GM12878 (cell line): Measurements from ENCODE around the gene EIF5. TPM values are rescaled to one million over a fixed set of nuclear protein-coding genes. Genes with fewer than 3 reads are reported as not detected.

ENCODE experiments used
- BHLHE40 ChIP-seq, 2 experiments: fragments of 450-650 bp in 1 of 2; IDR thresholded peaks; 2 replicates each; pipeline ENCODE4 v1.6.1; 2011 to 2017; ENCODE audit warnings: low read depth in 2 of 2, borderline replicate concordance in 1 of 2, improper control_type of control experiment in 1 of 2, low read length in 1 of 2, mild to moderate bottlenecking in 1 of 2
- CREM ChIP-seq: IDR thresholded peaks from 2 replicates; pipeline ENCODE4 v1.6.1; 2014; ENCODE audit warnings: antibody characterized with exemption, low read depth
- HCFC1 ChIP-seq: fragments of 150-350 bp; IDR thresholded peaks from 2 replicates; pipeline ENCODE4 v1.6.1; 2014; ENCODE audit warnings: low read length
- RUNX3 ChIP-seq: IDR thresholded peaks from 2 replicates; pipeline ENCODE4 v1.6.1; 2012; ENCODE audit warnings: low read length, inconsistent platforms
- ZBED1 ChIP-seq: IDR thresholded peaks from 2 replicates; pipeline ENCODE4 v1.6.1; 2016; ENCODE audit warnings: borderline replicate concordance
- polyA plus RNA-seq, 11 experiments: library from polyadenylated mRNA; depleted of rRNA in 4 of 11; unstranded in 6 of 11; stranded (reverse) in 5 of 11; fragments of >200 nt; fragmentation: Nextera tagmentation in 4 of 11; fragmentation: Illumina TruSeq in 1 of 11; extraction: Ambion mirVana in 4 of 11; extraction: Trizol in 1 of 11; gene quantifications; 1 replicate in 1 of 11; 2 replicates in 10 of 11; pipeline versions ENCODE4 v1.2.1 to v1.2.3, GENCODE V29; 2011 to 2016; ENCODE audit warnings: inconsistent platforms in 2 of 11, missing spikeins in 2 of 11, low read depth in 1 of 11
- total RNA-seq, 4 experiments: library from RNA; depleted of rRNA in 3 of 4; stranded (reverse); fragments of >200 nt in 3 of 4; fragmentation: Illumina TruSeq in 1 of 4; extraction: Trizol in 1 of 4; gene quantifications; 2 replicates each; pipeline versions ENCODE4 v1.2.1 to v1.2.3, GENCODE V29; 2013 to 2021
- TF ChIP-seq, protein P1 (sequence below): IDR thresholded peaks from 2 replicates; pipeline ENCODE4 v1.6.1; 2012; ENCODE audit warnings: mild to moderate bottlenecking, low read depth, low read length
- TF ChIP-seq, protein P2 (sequence below): fragments of 450-650 bp; formaldehyde crosslinking; IDR thresholded peaks from 2 replicates; pipeline ENCODE4 v1.4.0; 2020; ENCODE audit warnings: mild to moderate bottlenecking, moderate library complexity
- TF ChIP-seq, protein P3 (sequence below): IDR thresholded peaks from 2 replicates; pipeline ENCODE4 v1.6.1; 2011; ENCODE audit warnings: borderline replicate concordance, low read depth, mild to moderate bottlenecking, moderate library complexity, low read length; ENCODE audit not compliant: insufficient read depth, poor library complexity, severe bottlenecking
- TF ChIP-seq, protein P4 (sequence below): fragments of 450-650 bp; IDR thresholded peaks from 2 replicates; pipeline ENCODE4 v1.6.1; 2016; ENCODE audit warnings: mild to moderate bottlenecking, moderate library complexity, borderline replicate concordance
- TF ChIP-seq, protein P5 (sequence below): fragments of 450-650 bp; IDR thresholded peaks from 2 replicates; pipeline ENCODE4 v1.6.1; 2017; ENCODE audit warnings: mild to moderate bottlenecking, moderate library complexity

The EIF5 gene
- total and polyA plus RNA-seq, 10 of the 15 experiments (the other 5 are each of a cell fraction or from before 2014, with no cell fraction given) = 51.2 to 360 (median 115) TPM

DNA sequence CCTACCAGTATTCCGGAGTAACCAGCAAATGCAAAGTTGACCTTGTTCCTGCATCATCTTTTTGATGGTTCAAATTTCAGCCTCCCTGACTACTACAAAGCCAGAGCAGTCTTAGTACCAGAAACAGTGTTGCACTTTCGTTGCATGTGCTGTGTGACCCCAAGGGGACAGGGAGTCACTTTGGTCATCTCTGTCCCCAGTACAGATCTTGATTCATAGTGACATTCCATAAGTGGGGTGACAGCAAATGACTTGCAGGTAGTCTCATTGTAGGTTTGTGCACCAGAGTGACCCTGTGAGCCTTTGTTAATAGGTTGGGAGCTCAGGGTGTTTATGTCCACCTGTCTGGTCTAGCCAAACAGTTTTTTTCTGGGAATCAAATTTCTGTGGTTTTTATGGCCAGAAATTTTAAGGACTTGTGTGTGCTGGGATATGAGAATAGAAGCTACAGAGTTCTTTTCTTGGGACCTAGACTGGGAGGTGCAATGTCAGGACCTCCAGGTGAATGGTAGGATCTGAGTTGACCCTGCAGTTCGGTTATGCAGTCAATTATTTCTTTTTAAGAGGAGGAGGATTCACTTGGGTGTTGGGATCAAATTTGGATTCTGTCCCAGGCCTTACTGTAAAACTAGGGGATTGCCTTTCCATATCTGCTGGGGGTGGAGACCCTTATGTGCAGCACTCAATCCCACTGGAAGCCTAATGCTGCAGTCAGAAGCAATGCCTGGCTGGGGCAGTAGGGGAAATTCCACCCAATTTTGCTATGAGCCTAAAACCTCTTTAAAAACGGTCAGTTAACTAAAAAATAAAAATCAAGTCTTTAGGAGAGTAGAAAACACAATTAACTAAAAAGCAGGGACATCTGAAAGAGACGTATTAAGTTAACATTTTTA, 10.1 kb downstream of the EIF5 start (continued):
- TF ChIP-seq, protein P1, sequence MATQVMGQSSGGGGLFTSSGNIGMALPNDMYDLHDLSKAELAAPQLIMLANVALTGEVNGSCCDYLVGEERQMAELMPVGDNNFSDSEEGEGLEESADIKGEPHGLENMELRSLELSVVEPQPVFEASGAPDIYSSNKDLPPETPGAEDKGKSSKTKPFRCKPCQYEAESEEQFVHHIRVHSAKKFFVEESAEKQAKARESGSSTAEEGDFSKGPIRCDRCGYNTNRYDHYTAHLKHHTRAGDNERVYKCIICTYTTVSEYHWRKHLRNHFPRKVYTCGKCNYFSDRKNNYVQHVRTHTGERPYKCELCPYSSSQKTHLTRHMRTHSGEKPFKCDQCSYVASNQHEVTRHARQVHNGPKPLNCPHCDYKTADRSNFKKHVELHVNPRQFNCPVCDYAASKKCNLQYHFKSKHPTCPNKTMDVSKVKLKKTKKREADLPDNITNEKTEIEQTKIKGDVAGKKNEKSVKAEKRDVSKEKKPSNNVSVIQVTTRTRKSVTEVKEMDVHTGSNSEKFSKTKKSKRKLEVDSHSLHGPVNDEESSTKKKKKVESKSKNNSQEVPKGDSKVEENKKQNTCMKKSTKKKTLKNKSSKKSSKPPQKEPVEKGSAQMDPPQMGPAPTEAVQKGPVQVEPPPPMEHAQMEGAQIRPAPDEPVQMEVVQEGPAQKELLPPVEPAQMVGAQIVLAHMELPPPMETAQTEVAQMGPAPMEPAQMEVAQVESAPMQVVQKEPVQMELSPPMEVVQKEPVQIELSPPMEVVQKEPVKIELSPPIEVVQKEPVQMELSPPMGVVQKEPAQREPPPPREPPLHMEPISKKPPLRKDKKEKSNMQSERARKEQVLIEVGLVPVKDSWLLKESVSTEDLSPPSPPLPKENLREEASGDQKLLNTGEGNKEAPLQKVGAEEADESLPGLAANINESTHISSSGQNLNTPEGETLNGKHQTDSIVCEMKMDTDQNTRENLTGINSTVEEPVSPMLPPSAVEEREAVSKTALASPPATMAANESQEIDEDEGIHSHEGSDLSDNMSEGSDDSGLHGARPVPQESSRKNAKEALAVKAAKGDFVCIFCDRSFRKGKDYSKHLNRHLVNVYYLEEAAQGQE = no peak
- TF ChIP-seq, protein P2, sequence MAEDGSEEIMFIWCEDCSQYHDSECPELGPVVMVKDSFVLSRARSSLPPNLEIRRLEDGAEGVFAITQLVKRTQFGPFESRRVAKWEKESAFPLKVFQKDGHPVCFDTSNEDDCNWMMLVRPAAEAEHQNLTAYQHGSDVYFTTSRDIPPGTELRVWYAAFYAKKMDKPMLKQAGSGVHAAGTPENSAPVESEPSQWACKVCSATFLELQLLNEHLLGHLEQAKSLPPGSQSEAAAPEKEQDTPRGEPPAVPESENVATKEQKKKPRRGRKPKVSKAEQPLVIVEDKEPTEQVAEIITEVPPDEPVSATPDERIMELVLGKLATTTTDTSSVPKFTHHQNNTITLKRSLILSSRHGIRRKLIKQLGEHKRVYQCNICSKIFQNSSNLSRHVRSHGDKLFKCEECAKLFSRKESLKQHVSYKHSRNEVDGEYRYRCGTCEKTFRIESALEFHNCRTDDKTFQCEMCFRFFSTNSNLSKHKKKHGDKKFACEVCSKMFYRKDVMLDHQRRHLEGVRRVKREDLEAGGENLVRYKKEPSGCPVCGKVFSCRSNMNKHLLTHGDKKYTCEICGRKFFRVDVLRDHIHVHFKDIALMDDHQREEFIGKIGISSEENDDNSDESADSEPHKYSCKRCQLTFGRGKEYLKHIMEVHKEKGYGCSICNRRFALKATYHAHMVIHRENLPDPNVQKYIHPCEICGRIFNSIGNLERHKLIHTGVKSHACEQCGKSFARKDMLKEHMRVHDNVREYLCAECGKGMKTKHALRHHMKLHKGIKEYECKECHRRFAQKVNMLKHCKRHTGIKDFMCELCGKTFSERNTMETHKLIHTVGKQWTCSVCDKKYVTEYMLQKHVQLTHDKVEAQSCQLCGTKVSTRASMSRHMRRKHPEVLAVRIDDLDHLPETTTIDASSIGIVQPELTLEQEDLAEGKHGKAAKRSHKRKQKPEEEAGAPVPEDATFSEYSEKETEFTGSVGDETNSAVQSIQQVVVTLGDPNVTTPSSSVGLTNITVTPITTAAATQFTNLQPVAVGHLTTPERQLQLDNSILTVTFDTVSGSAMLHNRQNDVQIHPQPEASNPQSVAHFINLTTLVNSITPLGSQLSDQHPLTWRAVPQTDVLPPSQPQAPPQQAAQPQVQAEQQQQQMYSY = 0 out of 2 replicates have a peak, but pooled peaks have one; percentile 0
- TF ChIP-seq ZBED1 (no peak), CREM (no peak), HCFC1 (no peak), BHLHE40 (IDR thresholded peaks at IDR 0.05; ENCODE audit: borderline replicate concordance in 1 of 2, low read depth in 2 of 2, low read length in 1 of 2) (no peak), RUNX3 (no peak)
- TF ChIP-seq, protein P3, sequence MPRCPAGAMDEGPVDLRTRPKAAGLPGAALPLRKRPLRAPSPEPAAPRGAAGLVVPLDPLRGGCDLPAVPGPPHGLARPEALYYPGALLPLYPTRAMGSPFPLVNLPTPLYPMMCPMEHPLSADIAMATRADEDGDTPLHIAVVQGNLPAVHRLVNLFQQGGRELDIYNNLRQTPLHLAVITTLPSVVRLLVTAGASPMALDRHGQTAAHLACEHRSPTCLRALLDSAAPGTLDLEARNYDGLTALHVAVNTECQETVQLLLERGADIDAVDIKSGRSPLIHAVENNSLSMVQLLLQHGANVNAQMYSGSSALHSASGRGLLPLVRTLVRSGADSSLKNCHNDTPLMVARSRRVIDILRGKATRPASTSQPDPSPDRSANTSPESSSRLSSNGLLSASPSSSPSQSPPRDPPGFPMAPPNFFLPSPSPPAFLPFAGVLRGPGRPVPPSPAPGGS = no peak
- TF ChIP-seq, protein P4, sequence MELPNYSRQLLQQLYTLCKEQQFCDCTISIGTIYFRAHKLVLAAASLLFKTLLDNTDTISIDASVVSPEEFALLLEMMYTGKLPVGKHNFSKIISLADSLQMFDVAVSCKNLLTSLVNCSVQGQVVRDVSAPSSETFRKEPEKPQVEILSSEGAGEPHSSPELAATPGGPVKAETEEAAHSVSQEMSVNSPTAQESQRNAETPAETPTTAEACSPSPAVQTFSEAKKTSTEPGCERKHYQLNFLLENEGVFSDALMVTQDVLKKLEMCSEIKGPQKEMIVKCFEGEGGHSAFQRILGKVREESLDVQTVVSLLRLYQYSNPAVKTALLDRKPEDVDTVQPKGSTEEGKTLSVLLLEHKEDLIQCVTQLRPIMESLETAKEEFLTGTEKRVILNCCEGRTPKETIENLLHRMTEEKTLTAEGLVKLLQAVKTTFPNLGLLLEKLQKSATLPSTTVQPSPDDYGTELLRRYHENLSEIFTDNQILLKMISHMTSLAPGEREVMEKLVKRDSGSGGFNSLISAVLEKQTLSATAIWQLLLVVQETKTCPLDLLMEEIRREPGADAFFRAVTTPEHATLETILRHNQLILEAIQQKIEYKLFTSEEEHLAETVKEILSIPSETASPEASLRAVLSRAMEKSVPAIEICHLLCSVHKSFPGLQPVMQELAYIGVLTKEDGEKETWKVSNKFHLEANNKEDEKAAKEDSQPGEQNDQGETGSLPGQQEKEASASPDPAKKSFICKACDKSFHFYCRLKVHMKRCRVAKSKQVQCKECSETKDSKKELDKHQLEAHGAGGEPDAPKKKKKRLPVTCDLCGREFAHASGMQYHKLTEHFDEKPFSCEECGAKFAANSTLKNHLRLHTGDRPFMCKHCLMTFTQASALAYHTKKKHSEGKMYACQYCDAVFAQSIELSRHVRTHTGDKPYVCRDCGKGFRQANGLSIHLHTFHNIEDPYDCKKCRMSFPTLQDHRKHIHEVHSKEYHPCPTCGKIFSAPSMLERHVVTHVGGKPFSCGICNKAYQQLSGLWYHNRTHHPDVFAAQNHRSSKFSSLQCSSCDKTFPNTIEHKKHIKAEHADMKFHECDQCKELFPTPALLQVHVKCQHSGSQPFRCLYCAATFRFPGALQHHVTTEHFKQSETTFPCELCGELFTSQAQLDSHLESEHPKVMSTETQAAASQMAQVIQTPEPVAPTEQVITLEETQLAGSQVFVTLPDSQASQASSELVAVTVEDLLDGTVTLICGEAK = no peak
- TF ChIP-seq, protein P5, sequence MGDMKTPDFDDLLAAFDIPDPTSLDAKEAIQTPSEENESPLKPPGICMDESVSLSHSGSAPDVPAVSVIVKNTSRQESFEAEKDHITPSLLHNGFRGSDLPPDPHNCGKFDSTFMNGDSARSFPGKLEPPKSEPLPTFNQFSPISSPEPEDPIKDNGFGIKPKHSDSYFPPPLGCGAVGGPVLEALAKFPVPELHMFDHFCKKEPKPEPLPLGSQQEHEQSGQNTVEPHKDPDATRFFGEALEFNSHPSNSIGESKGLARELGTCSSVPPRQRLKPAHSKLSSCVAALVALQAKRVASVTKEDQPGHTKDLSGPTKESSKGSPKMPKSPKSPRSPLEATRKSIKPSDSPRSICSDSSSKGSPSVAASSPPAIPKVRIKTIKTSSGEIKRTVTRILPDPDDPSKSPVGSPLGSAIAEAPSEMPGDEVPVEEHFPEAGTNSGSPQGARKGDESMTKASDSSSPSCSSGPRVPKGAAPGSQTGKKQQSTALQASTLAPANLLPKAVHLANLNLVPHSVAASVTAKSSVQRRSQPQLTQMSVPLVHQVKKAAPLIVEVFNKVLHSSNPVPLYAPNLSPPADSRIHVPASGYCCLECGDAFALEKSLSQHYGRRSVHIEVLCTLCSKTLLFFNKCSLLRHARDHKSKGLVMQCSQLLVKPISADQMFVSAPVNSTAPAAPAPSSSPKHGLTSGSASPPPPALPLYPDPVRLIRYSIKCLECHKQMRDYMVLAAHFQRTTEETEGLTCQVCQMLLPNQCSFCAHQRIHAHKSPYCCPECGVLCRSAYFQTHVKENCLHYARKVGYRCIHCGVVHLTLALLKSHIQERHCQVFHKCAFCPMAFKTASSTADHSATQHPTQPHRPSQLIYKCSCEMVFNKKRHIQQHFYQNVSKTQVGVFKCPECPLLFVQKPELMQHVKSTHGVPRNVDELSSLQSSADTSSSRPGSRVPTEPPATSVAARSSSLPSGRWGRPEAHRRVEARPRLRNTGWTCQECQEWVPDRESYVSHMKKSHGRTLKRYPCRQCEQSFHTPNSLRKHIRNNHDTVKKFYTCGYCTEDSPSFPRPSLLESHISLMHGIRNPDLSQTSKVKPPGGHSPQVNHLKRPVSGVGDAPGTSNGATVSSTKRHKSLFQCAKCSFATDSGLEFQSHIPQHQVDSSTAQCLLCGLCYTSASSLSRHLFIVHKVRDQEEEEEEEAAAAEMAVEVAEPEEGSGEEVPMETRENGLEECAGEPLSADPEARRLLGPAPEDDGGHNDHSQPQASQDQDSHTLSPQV = no peak
